Naive B cell (primary cell): ENCODE measurements around the gene FAM81B. TPM values are rescaled to one million over a fixed set of nuclear protein-coding genes. Genes with fewer than 3 reads are reported as not detected.
A peak's percentile ranks its signal among the peaks of the same experiment; 100 is the strongest.
"Not testable (repeated sequence)": the region's sequence is repeated elsewhere in the genome, so short reads cannot be mapped to it uniquely, and the experiment has no call there.

Experiments used
- ATAC-seq, 2 donors: fragments of 150-1000 bp; cut with Tn5 transposase; 2 replicates each; pipeline ENCODE4 v1.10.0; 2021; ENCODE audit warnings: low read depth in 2 of 2, mild to moderate bottlenecking in 2 of 2, moderate library complexity in 2 of 2
- DNase-seq: peaks from one replicate; pipeline ENCODE4 v3.0.0; 2022
- H3K27ac Mint-ChIP-seq, 6 donors: one replicate each; pipeline ENCODE4 v1.8.0; 2020 to 2022; ENCODE audit warnings: mild to moderate bottlenecking in 6 of 6, mixed read lengths in 6 of 6, moderate library complexity in 5 of 6, inconsistent platforms in 2 of 6
- H3K27me3 Mint-ChIP-seq, 3 donors: one replicate each; pipeline ENCODE4 v1.8.0; 2021 to 2022; ENCODE audit warnings: mixed read lengths in 3 of 3, mild to moderate bottlenecking in 1 of 3
- H3K36me3 Mint-ChIP-seq, 2 donors: one replicate each; pipeline ENCODE4 v1.8.0; 2020 to 2022; ENCODE audit warnings: mixed read lengths in 2 of 2, inconsistent platforms in 1 of 2, mild to moderate bottlenecking in 1 of 2
- H3K4me1 Mint-ChIP-seq, 3 donors: one replicate each; pipeline ENCODE4 v1.8.0; 2020 to 2022; ENCODE audit warnings: mixed read lengths in 3 of 3, inconsistent platforms in 1 of 3, mild to moderate bottlenecking in 1 of 3, moderate library complexity in 1 of 3
- H3K4me3 Mint-ChIP-seq, 8 donors: one replicate each; pipeline ENCODE4 v1.8.0; 2020 to 2022; ENCODE audit warnings: mild to moderate bottlenecking in 8 of 8, mixed read lengths in 8 of 8, moderate library complexity in 8 of 8, inconsistent platforms in 2 of 8
- H3K9me3 Mint-ChIP-seq, 7 donors: one replicate each; pipeline ENCODE4 v1.8.0; 2020 to 2022; ENCODE audit warnings: mixed read lengths in 7 of 7, mild to moderate bottlenecking in 5 of 7, inconsistent platforms in 2 of 7, moderate library complexity in 1 of 7
- polyA plus RNA-seq, 6 donors: library from polyadenylated mRNA; unstranded; fragments of 300-500 nt; fragmentation: Illumina TruSeq; gene quantifications; one replicate each; pipeline ENCODE4 v1.2.3, GENCODE V29; 2021; ENCODE audit warnings: low read depth in 6 of 6

FAM81B gene, protein sequence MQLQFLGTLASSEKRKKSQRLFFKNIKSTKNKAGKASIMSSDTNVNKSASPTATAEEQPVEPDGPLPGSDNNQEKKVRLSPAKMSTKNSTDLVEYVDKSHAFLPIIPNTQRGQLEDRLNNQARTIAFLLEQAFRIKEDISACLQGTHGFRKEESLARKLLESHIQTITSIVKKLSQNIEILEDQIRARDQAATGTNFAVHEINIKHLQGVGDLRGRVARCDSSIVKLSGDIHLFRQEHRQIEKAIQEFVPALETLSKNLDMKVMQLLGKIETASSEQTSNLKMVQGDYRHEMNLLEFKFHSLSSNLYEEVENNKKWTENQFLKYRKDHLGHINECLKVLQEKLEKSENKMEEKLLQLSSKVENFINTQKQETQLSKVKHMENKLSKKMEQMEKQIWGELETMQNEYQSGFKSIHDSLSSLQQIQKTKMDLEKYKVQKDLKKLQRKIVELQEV
- 1 to 10 TPM in 2 of 6 donors, not detected in 4; 1.2 to 1.3 TPM for polyA plus RNA-seq

DNA sequence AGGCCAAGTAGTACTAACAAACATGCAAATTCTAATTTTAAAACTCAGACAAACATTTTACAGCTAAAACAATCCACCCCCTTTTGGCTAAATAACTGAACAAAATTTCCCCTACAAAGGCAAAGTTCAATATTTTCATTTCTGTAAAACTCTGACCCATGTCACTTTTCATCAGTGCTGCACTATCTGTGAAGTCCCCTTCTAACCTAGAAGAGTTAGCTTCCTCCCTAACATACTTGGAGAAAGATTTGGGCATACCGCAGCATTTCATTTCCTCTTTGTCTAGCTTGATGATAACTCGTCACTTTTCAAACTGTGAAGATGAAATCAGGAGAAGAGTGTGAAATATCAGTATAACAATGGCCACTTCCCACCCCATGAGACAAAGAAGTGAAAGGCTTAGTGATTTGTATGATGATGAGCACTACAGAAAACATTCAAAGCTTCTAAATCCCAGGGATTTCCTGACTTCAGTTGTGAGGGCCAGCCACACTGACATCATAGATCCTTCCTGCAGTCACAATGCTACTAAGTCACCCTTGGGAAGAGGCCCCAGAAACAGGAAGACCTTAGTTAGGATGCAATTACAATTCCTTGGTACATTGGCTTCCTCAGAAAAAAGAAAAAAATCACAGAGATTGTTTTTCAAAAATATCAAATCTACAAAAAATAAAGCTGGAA, at the start of gene FAM81B:
FAM81B (plus strand) TSS at position 555 of the 681 bp plus-strand sequence; CDS start at position 579, 24 bp downstream.
- Mint-ChIP-seq H3K9me3 (peaks cover 4 to 18% (median 9%) of the 10 kb centered on the region in 7 donors), H3K4me3 (no peak within 1 kb of the TSS), H3K27me3 (peaks cover 0 to 4% (median 0%) of the 10 kb centered on the region in 3 donors), H3K4me1 (no peaks in the 10 kb centered on the region), H3K36me3 (no peaks in the 10 kb centered on the region), H3K27ac (no peak within 1 kb of the TSS)
- no peak for DNase-seq
- ATAC-seq = no peak

DNA sequence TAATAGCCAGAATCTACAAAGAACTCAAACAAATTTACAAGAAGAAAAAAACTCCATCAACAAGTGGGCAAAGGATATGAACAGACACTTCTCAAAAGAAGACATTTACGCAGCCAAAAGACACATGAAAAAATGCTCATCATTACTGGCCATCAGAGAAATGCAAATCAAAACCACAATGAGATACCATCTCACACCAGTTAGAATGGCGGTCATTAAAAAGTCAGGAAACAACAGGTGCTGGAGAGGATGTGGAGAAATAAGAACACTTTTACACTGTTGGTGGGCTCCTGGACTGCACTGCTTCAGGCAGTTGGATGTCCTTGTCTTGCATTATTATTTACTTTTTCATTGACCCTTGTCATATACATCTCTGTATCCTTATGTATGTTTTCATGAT, 49.7 kb upstream of the FAM81B start:
- not testable (repeated sequence) for DNase-seq, H3K4me1 Mint-ChIP-seq, ATAC-seq, H3K27ac Mint-ChIP-seq
- peaks cover 4 to 15% (median 6%) of the 10 kb centered on the region in 7 donors for H3K9me3 Mint-ChIP-seq
- H3K4me3 Mint-ChIP-seq = peak overlapping the region in 1 of 8 donors; percentile 22
- H3K27me3 Mint-ChIP-seq = peaks cover 8 to 12% (median 10%) of the 10 kb centered on the region in 3 donors
- H3K36me3 Mint-ChIP-seq = peaks cover 0 to 14% of the 10 kb centered on the region in 2 donors

- H3K36me3 Mint-ChIP-seq = peaks cover 4 to 13% of the 10 kb centered on the region in 2 donors
- no peak overlapping the region for H3K27ac Mint-ChIP-seq
- no peaks in the 10 kb centered on the region for H3K27me3 Mint-ChIP-seq
- DNase-seq (no peak), ATAC-seq (no peak)
- H3K9me3 Mint-ChIP-seq = peaks cover 3 to 16% (median 10%) of the 10 kb centered on the region in 7 donors
- H3K4me1 Mint-ChIP-seq = no peaks in the 10 kb centered on the region
- H3K4me3 Mint-ChIP-seq = no peak overlapping the region
These were observed 43.6 kb upstream of the FAM81B start for GRCh38 chr5:95347506-95348120.

- H3K27ac Mint-ChIP-seq = peak overlapping the region in 1 of 6 donors; percentile 39
These were observed 40.5 kb upstream of the FAM81B start for GRCh38 chr5:95350631-95351030.

DNA sequence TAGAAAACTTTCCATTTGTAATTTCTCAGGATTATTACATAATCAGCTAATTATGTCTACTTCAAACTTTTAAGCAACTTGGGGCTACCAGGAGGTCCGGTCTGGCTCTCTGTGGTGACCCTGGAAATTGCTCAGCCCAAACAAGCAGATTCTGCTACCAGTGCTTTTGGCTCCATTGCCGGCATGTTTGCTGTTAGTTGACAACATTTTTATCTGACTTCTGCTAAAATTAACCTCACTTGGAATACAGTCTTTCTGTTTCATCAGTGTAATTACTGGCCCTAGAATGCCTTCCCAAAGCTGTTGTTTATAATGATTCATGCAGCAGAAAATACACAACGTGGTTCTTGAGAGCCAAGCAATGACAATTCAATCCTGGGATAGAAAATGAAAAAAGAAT, 38.5 kb upstream of the FAM81B start:
- DNase-seq = no peak
- H3K27ac Mint-ChIP-seq = no peak overlapping the region
- H3K36me3 Mint-ChIP-seq = peaks cover 4 to 13% of the 10 kb centered on the region in 2 donors
- H3K4me3 Mint-ChIP-seq = no peak overlapping the region
- peaks cover 4 to 13% (median 10%) of the 10 kb centered on the region in 7 donors for H3K9me3 Mint-ChIP-seq
- ATAC-seq = no peak
- peaks cover 2 to 6% (median 2%) of the 10 kb centered on the region in 3 donors for H3K4me1 Mint-ChIP-seq
- no peaks in the 10 kb centered on the region for H3K27me3 Mint-ChIP-seq

More at GRCh38 chr5:95350631-95351030, 40.5 kb upstream of the FAM81B start:
- DNase-seq (no peak), ATAC-seq (no peak)
- Mint-ChIP-seq H3K4me1 (no peaks in the 10 kb centered on the region), H3K36me3 (peaks cover 4 to 13% of the 10 kb centered on the region in 2 donors), H3K9me3 (peaks cover 3 to 13% (median 10%) of the 10 kb centered on the region in 7 donors), H3K27me3 (no peaks in the 10 kb centered on the region), H3K4me3 (no peak overlapping the region)

DNA sequence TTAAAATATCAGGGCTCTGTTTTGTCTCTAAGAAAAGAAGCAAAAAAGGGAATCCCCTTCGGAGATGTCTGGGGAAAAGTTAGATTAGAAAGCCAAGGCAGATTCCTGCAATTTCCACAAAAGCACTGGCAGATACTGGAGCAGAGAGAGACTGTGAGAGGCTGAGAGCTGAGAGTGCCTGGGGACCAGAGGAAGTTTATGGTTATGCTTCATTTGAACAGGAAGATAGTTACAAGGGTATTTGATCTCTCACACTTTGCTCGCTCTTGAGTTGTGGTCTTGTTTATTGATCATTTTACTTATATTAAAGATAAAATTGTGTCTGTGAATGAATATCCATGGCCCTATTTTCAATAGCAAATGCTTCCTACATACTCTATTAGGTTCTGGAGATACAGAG, 32.8 kb upstream of the FAM81B start:
- Mint-ChIP-seq H3K27ac (peak overlapping the region in 5 of 6 donors; percentile 24 to 88 (median 77)), H3K9me3 (peaks cover 0 to 5% (median 0%) of the 10 kb centered on the region in 7 donors), H3K27me3 (no peaks in the 10 kb centered on the region), H3K4me3 (peak overlapping the region in 7 of 8 donors; percentile 52 to 79 (median 71)), H3K36me3 (peaks cover 0 to 8% of the 10 kb centered on the region in 2 donors), H3K4me1 (peaks cover 13 to 20% (median 18%) of the 10 kb centered on the region in 3 donors)
- ATAC-seq (peak; percentile 63 to 74), DNase-seq (peak; percentile 0)

DNA sequence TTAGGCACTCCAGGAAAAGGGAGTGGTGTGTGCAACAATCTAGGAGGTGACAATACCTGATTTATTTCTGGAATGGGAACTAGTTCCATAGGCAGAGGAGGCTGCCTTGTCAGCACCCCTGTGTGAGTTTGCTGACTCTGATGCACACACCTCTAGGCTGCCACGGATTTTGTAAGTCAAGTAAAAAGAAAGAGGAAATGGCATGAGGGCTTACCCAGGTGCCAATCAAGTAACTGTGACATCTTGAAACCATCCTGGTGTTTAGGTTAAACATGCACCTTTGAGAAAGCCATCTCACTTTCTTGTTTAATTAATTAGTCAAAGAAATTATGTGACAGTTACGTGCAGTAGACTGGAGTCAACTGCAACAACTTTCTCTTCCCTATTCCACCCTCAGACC, 32.3 kb upstream of the FAM81B start:
- Mint-ChIP-seq H3K4me1 (peaks cover 13 to 20% (median 18%) of the 10 kb centered on the region in 3 donors), H3K27me3 (no peaks in the 10 kb centered on the region), H3K36me3 (peaks cover 0 to 8% of the 10 kb centered on the region in 2 donors), H3K27ac (peak overlapping the region in 5 of 6 donors; percentile 24 to 88 (median 77)), H3K9me3 (peaks cover 0 to 6% (median 4%) of the 10 kb centered on the region in 7 donors), H3K4me3 (peak overlapping the region in 7 of 8 donors; percentile 52 to 79 (median 71))
- DNase-seq (peak; percentile 13), ATAC-seq (peak; percentile 85 to 86)

DNA sequence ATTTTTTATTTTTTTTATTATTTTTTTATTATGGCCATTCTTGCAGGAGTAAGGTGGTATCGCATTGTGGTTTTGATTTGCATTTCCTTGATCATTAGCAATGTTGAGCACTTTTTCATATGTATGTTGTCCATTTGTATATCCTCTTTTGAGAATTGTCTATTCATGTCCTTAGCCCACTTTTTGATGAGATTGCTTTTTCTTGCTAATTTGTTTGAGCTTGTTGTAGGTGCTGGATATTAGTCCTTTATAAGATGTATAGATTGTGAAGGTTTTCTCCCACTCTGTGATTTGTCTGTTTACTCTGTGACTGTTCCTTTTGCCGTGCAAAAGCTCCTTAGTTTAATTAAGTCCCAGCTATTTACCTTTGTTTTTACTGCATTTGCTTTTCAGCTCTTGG, 30.5 kb upstream of the FAM81B start:
- not testable (repeated sequence) for H3K27ac Mint-ChIP-seq, H3K27me3 Mint-ChIP-seq, H3K4me3 Mint-ChIP-seq, DNase-seq, ATAC-seq
- Mint-ChIP-seq H3K9me3 (peaks cover 0 to 18% (median 6%) of the 10 kb centered on the region in 7 donors), H3K36me3 (peaks cover 6 to 17% of the 10 kb centered on the region in 2 donors), H3K4me1 (peaks cover 13 to 20% (median 18%) of the 10 kb centered on the region in 3 donors)

DNA sequence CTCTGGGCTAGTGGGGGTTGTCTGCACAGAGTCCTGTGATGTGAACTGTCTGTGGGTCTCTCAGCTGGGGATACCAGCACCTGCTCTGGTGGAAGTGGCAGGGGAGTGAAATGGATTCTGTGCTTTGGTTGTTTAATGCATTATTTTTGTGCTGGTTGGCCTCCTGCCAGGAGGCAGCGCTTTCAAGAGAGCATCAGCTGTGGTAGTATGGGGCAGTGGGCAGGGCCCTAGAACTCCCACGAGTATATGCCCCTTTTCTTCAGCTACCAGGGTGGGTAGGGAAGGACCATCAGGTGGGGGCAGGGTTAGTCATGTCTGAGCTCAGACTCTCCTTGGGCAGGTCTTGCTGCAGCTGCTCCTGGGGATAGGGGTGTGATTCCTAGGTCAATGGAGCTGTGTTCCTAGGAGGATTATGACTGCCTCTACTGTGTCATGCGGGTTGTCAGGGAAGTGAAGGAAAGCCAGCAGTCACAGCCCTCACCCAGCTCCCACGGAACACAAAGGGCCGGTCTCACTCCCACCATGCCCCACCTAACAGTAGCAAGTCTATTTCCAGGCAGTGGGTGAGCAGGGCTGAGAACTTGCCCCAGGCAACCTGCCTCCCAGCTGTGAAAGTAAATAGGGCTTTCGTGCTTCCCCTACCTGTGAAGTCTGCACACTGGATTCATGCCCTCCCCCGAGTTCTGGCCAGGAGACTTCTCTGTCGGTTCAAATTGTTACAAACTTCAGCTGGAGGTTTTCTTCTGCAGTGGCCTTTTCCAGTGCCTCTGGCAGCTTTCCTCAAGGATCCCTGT, 25.7 kb upstream of the FAM81B start:
- ATAC-seq = no peak
- no peak for DNase-seq
- Mint-ChIP-seq H3K4me1 (no peaks in the 10 kb centered on the region), H3K9me3 (peaks cover 0 to 17% (median 8%) of the 10 kb centered on the region in 7 donors), H3K27ac (no peak overlapping the region), H3K27me3 (peaks cover 0 to 9% (median 8%) of the 10 kb centered on the region in 3 donors), H3K36me3 (peaks cover 6 to 17% of the 10 kb centered on the region in 2 donors), H3K4me3 (peak overlapping the region in 1 of 8 donors; percentile 54)

GRCh38 chr5:95369782-95370181, 21.4 kb upstream of the FAM81B start:
- H3K9me3 Mint-ChIP-seq = peaks cover 0 to 6% (median 3%) of the 10 kb centered on the region in 7 donors
- H3K36me3 Mint-ChIP-seq = peaks cover 3 to 5% of the 10 kb centered on the region in 2 donors
- no peak overlapping the region for H3K4me3 Mint-ChIP-seq
- H3K4me1 Mint-ChIP-seq = no peaks in the 10 kb centered on the region
- ATAC-seq (no peak), DNase-seq (no peak)
- H3K27me3 Mint-ChIP-seq = peaks cover 0 to 13% (median 9%) of the 10 kb centered on the region in 3 donors
- no peak overlapping the region for H3K27ac Mint-ChIP-seq

GRCh38 chr5:95374061-95374460, 17.1 kb upstream of the FAM81B start:
- Mint-ChIP-seq H3K4me1 (no peaks in the 10 kb centered on the region), H3K4me3 (no peak overlapping the region), H3K9me3 (no peaks in the 10 kb centered on the region), H3K27ac (no peak overlapping the region), H3K27me3 (peaks cover 0 to 6% (median 0%) of the 10 kb centered on the region in 3 donors), H3K36me3 (no peaks in the 10 kb centered on the region)
- ATAC-seq (no peak), DNase-seq (no peak)

- H3K9me3 Mint-ChIP-seq = peaks cover 0 to 2% (median 0%) of the 10 kb centered on the region in 7 donors
- H3K4me1 Mint-ChIP-seq = peaks cover 6 to 9% (median 8%) of the 10 kb centered on the region in 3 donors
- no peak for ATAC-seq
- H3K27ac Mint-ChIP-seq = no peak overlapping the region
- no peak overlapping the region for H3K4me3 Mint-ChIP-seq
- no peak for DNase-seq
- H3K36me3 Mint-ChIP-seq = no peaks in the 10 kb centered on the region
- peaks cover 0 to 6% (median 0%) of the 10 kb centered on the region in 3 donors for H3K27me3 Mint-ChIP-seq
These were observed 15.6 kb upstream of the FAM81B start for GRCh38 chr5:95375591-95375990.
